ENCODE data around the gene ISG20. TPM values are rescaled to one million over a fixed set of nuclear protein-coding genes. Genes with fewer than 3 reads are reported as not detected.

The ISG20 gene
- total RNA-seq, 1 experiment from 2014 or later: 75.6 TPM

GRCh38 chr15:88608607-88609181, 30.1 kb upstream of the ISG20 start:
- H3K4me3 Mint-ChIP-seq (ENCODE audit: low read depth, unreplicated experiment): no peak overlapping the region
- CTCF ChIA-PET: interaction anchor here (1.0 kb wide), 1 partner anchor 135 kb away, joined by 3 read pairs; no protein-coding TSS in a partner anchor
- peaks cover 10% of the 10 kb centered on the region for H3K4me1 Mint-ChIP-seq (ENCODE audit: low read depth, unreplicated experiment)
- no peak for TF ChIP-seq CTCF (IDR thresholded peaks at IDR 0.05; ENCODE audit: unreplicated experiment)
- no TSS peak for BruUV-seq (replicated peaks)
- peaks cover 84% of the 10 kb centered on the region for H3K27me3 Mint-ChIP-seq (ENCODE audit: unreplicated experiment)
- peaks cover 4% of the 10 kb centered on the region for H3K36me3 Mint-ChIP-seq (ENCODE audit: insufficient read depth, unreplicated experiment)
- no peak overlapping the region for H3K27ac Mint-ChIP-seq (ENCODE audit: unreplicated experiment)
- intact Hi-C loops (cut with micrococcal nuclease; ENCODE audit: unreplicated experiment): no loop called here
- DNase-seq: no peak
- no peaks in the 10 kb centered on the region for H3K9me3 Mint-ChIP-seq (ENCODE audit: low read depth, unreplicated experiment)

- no TSS peak for BruUV-seq (replicated peaks)
- DNase-seq: no peak
- CTCF ChIA-PET: interaction anchor here (1.0 kb wide), 1 partner anchor 136 kb away, joined by 3 read pairs; no protein-coding TSS in a partner anchor
- intact Hi-C loops (cut with micrococcal nuclease; ENCODE audit: unreplicated experiment): loop anchor here (5.0 kb wide), 1 partner anchor 62 kb away; the partner anchor contains the start of gene DET1
- H3K4me3 Mint-ChIP-seq (ENCODE audit: low read depth, unreplicated experiment): no peak overlapping the region
- peaks cover 17% of the 10 kb centered on the region for H3K4me1 Mint-ChIP-seq (ENCODE audit: low read depth, unreplicated experiment)
- no peaks in the 10 kb centered on the region for H3K9me3 Mint-ChIP-seq (ENCODE audit: low read depth, unreplicated experiment)
- H3K36me3 Mint-ChIP-seq (ENCODE audit: insufficient read depth, unreplicated experiment): peaks cover under 1% of the 10 kb centered on the region
- peaks cover 76% of the 10 kb centered on the region for H3K27me3 Mint-ChIP-seq (ENCODE audit: unreplicated experiment)
- no peak overlapping the region for H3K27ac Mint-ChIP-seq (ENCODE audit: unreplicated experiment)
- TF ChIP-seq CTCF (IDR thresholded peaks at IDR 0.05; ENCODE audit: unreplicated experiment): no peak
These were observed 29.3 kb upstream of the ISG20 start for GRCh38 chr15:88609344-88610090.

GRCh38 chr15:88610701-88611231, 28.1 kb upstream of the ISG20 start:
- Mint-ChIP-seq H3K27me3 (ENCODE audit: unreplicated experiment) (peaks cover 63% of the 10 kb centered on the region), H3K4me3 (ENCODE audit: low read depth, unreplicated experiment) (no peak overlapping the region), H3K36me3 (ENCODE audit: insufficient read depth, unreplicated experiment) (peaks cover 9% of the 10 kb centered on the region), H3K27ac (ENCODE audit: unreplicated experiment) (no peak overlapping the region), H3K9me3 (ENCODE audit: low read depth, unreplicated experiment) (no peaks in the 10 kb centered on the region), H3K4me1 (ENCODE audit: low read depth, unreplicated experiment) (peaks cover 29% of the 10 kb centered on the region)
- no peak for DNase-seq
- no TSS peak for BruUV-seq (replicated peaks)
- intact Hi-C loops (cut with micrococcal nuclease; ENCODE audit: unreplicated experiment): loop anchor here (5.0 kb wide), 1 partner anchor 63 kb away; the partner anchor contains the start of gene DET1
- TF ChIP-seq CTCF (IDR thresholded peaks at IDR 0.05; ENCODE audit: unreplicated experiment): no peak
- CTCF ChIA-PET: no interaction called here

- CTCF ChIA-PET: no interaction called here
- BruUV-seq (replicated peaks): no TSS peak
- Mint-ChIP-seq H3K4me3 (ENCODE audit: low read depth, unreplicated experiment) (no peak overlapping the region), H3K27me3 (ENCODE audit: unreplicated experiment) (peaks cover 48% of the 10 kb centered on the region), H3K27ac (ENCODE audit: unreplicated experiment) (no peak overlapping the region), H3K9me3 (ENCODE audit: low read depth, unreplicated experiment) (no peaks in the 10 kb centered on the region), H3K36me3 (ENCODE audit: insufficient read depth, unreplicated experiment) (peaks cover 9% of the 10 kb centered on the region), H3K4me1 (ENCODE audit: low read depth, unreplicated experiment) (peaks cover 35% of the 10 kb centered on the region)
- intact Hi-C loops (cut with micrococcal nuclease; ENCODE audit: unreplicated experiment): loop anchor here (5.0 kb wide), 1 partner anchor 65 kb away; the partner anchor contains the start of gene DET1
- no peak for DNase-seq
- TF ChIP-seq CTCF (IDR thresholded peaks at IDR 0.05; ENCODE audit: unreplicated experiment): no peak
These were observed 26.5 kb upstream of the ISG20 start for GRCh38 chr15:88612186-88612796.
